Omental fat pad (tissue), 4 donors: Measurements from ENCODE around the gene ZKSCAN4. TPM values are rescaled to one million over a fixed set of nuclear protein-coding genes. Genes with fewer than 3 reads are reported as not detected.

Source experiments
- total RNA-seq, 4 donors: library from RNA; depleted of rRNA; stranded (reverse); fragments of >200 nt; gene quantifications; one replicate each; pipeline ENCODE4 v1.1.0, GENCODE V29; 2016

ZKSCAN4 gene
- total RNA-seq, 4 donors from 2014 or later: 1.3 to 6.0 (median 3.2) TPM

Other genes starting within 250 kb of the ZKSCAN4 start
- gene ZNF165, start 171.7 kb downstream of the ZKSCAN4 start, total RNA-seq: 1 to 10 TPM in 1 of 4 donors, under 1 TPM in 2, not detected in 1; 0.38 to 1.4 (median 0.72) TPM
- 1 to 10 TPM; 2.8 to 6.0 (median 3.5) TPM for gene ZSCAN16, start 127.7 kb downstream of the ZKSCAN4 start, total RNA-seq
- 10 to 100 TPM; 16.0 to 27.7 (median 17.2) TPM for gene ZKSCAN8, start 110.4 kb downstream of the ZKSCAN4 start, total RNA-seq
- 10 to 100 TPM in 3 of 4 donors, 1 to 10 TPM in 1; 6.3 to 16.6 (median 12.2) TPM for gene ZSCAN9, start 27.0 kb downstream of the ZKSCAN4 start, total RNA-seq
- 1 to 10 TPM; 1.3 to 4.4 (median 2.4) TPM for gene NKAPL, start 7.0 kb upstream of the ZKSCAN4 start, total RNA-seq
- gene ZSCAN26, start 14.9 kb upstream of the ZKSCAN4 start, total RNA-seq: 10 to 100 TPM; 11.4 to 19.5 (median 14.8) TPM
- gene PGBD1, start 29.3 kb upstream of the ZKSCAN4 start, total RNA-seq: 1 to 10 TPM; 3.0 to 5.4 (median 4.4) TPM
- gene ZSCAN31, start 83.9 kb upstream of the ZKSCAN4 start, total RNA-seq: 10 to 100 TPM in 2 of 4 donors, 1 to 10 TPM in 2; 1.7 to 12.7 (median 9.3) TPM
- gene ZKSCAN3, start 97.7 kb upstream of the ZKSCAN4 start, total RNA-seq: 1 to 10 TPM; 2.0 to 7.7 (median 2.5) TPM
- 1 to 10 TPM; 2.7 to 5.5 (median 4.4) TPM for gene ZSCAN12, start 147.5 kb upstream of the ZKSCAN4 start, total RNA-seq
- 1 to 10 TPM in 2 of 4 donors, under 1 TPM in 2; 0.60 to 2.7 (median 1.4) TPM for gene ZSCAN23, start 191.2 kb upstream of the ZKSCAN4 start, total RNA-seq